ENCODE data around the gene SLC39A6. TPM values are rescaled to one million over a fixed set of nuclear protein-coding genes. Genes with fewer than 3 reads are reported as not detected.
"Not testable (repeated sequence)": the region's sequence is repeated elsewhere in the genome, so short reads cannot be mapped to it uniquely, and the experiment has no call there.

Gene SLC39A6
- total and polyA plus RNA-seq, 2 donors (not counting 1 experiment from before 2014, with no cell fraction given): 8.9 to 19.5 TPM

DNA sequence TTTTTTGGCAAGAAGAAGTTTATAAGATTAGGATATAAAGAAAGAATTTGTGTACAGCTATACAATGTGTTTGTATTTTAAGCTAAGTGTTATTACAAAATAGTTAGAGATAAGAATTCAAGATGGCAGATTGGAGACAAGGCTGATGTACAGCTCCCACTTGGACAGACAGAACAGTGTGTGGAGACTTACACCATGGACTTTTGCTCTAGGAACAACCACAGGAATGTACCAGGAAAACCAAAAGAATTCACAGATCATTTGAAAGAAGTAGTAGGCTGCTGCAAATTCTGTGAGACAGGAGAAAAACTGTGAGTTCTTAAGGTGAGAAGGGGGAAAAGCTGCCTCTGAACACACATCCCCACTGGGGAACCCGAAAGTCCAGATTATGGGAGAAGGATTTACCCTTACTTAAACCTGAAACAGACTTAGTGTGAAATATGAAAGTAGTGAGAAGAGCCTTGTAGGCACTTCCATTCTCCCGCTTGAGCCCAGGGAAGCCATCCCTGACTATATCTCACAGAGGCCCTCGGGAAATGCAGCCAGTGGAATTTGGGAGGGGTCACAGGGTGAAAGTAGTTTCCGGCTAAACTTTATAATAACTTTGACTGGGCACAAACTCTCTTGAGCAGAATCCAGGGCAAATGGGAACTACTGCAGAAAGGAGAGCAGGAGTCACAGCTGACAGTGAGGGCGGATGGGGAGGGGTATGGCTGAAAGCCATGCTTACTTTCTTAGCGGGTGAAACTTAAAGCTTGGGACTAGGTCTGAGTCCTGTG, 50.2 kb downstream of the SLC39A6 start:
- peaks cover 23% of the 10 kb centered on the region for H3K4me1 Mint-ChIP-seq
- Histone ChIP-seq H3K9ac (ENCODE audit: low read length) (no peak overlapping the region), H3K27me3 (replicated peaks in 1 of 4; ENCODE audit: control extremely low read depth in 1 of 4, control insufficient read depth in 3 of 4, insufficient read depth in 4 of 4, low read length in 3 of 4) (no peaks in the 10 kb centered on the region), H3K9me3 (ENCODE audit: control extremely low read depth in 1 of 3, control insufficient read depth in 2 of 3, insufficient read depth in 1 of 3, low read length in 2 of 3) (peaks cover 1 to 12% (median 7%) of the 10 kb centered on the region in 3 donors), H4K20me1 (ENCODE audit: control insufficient read depth, insufficient read depth, low read length, poor library complexity, severe bottlenecking) (no peaks in the 10 kb centered on the region), H2AFZ (ENCODE audit: insufficient read depth, low read depth, low read length, poor library complexity, severe bottlenecking) (no peak overlapping the region), H3K4me1 (ENCODE audit: control insufficient read depth in 2 of 2, insufficient read depth in 2 of 2, low read length in 2 of 2) (peaks cover 5 to 8% of the 10 kb centered on the region in 2 donors), H3K79me2 (ENCODE audit: control insufficient read depth, insufficient read depth, low read length) (no peaks in the 10 kb centered on the region), H3K4me3 (ENCODE audit: control extremely low read depth in 1 of 5, extremely low read depth in 1 of 5, insufficient read depth in 1 of 5, low read depth in 2 of 5, low read length in 4 of 5) (no peak overlapping the region), H3K36me3 (replicated peaks in 1 of 2; ENCODE audit: control extremely low read depth in 1 of 2, control insufficient read depth in 1 of 2, extremely low read depth in 1 of 2, insufficient read depth in 2 of 2, low read length in 1 of 2) (no peaks in the 10 kb centered on the region), H3K27ac (ENCODE audit: low read length in 2 of 2) (no peak overlapping the region), H3K4me2 (replicated peaks; ENCODE audit: low read depth, low read length, poor library complexity, severe bottlenecking) (no peak overlapping the region)
- no peak for TF ChIP-seq EZH2 (IDR thresholded peaks at IDR 0.05; ENCODE audit: borderline replicate concordance, insufficient read depth, low read depth, low read length, poor library complexity, severe bottlenecking)
- TF ChIP-seq, protein P1, sequence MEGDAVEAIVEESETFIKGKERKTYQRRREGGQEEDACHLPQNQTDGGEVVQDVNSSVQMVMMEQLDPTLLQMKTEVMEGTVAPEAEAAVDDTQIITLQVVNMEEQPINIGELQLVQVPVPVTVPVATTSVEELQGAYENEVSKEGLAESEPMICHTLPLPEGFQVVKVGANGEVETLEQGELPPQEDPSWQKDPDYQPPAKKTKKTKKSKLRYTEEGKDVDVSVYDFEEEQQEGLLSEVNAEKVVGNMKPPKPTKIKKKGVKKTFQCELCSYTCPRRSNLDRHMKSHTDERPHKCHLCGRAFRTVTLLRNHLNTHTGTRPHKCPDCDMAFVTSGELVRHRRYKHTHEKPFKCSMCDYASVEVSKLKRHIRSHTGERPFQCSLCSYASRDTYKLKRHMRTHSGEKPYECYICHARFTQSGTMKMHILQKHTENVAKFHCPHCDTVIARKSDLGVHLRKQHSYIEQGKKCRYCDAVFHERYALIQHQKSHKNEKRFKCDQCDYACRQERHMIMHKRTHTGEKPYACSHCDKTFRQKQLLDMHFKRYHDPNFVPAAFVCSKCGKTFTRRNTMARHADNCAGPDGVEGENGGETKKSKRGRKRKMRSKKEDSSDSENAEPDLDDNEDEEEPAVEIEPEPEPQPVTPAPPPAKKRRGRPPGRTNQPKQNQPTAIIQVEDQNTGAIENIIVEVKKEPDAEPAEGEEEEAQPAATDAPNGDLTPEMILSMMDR (IDR thresholded peaks at IDR 0.05): no peak
- 100% methylated on average over 3 of the region's 6 CpGs for WGBS (ENCODE audit: insufficient coverage)
- H3K27me3 Mint-ChIP-seq: peaks cover under 1% of the 10 kb centered on the region
- ChIA-PET POLR2A (no interaction called here), CTCF (no interaction called here)
- intact Hi-C loops (cut with micrococcal nuclease): no loop called here
- H3K27ac Mint-ChIP-seq: no peak overlapping the region
- no peaks in the 10 kb centered on the region for H3K9me3 Mint-ChIP-seq (ENCODE audit: insufficient read depth)
- no peak for ATAC-seq (ENCODE audit: low read depth)
- no peak overlapping the region for H3K4me3 Mint-ChIP-seq
- no peak for DNase-seq

DNA sequence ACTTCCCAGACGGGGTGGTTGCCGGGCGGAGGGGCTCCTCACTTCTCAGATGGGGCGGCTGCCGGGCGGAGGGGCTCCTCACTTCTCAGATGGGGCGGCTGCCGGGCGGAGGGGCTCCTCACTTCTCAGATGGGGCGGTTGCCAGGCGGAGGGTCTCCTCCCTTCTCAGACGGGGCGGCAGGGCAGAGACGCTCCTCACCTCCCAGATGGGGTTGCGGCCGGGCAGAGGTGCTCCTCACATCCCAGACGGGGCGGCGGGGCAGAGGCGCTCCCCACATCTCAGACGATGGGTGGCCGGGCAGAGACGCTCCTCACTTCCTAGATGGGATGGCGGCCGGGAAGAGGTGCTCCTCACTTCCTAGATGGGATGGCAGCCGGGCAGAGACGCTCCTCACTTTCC, 51.4 kb downstream of the SLC39A6 start:
- H3K27ac Mint-ChIP-seq; H3K27me3 Mint-ChIP-seq; intact Hi-C loops (cut with micrococcal nuclease); H2AFZ ChIP-seq (ENCODE audit: insufficient read depth, low read depth, low read length, poor library complexity, severe bottlenecking); H3K79me2 ChIP-seq (ENCODE audit: control insufficient read depth, insufficient read depth, low read length); H3K9me3 Mint-ChIP-seq (ENCODE audit: insufficient read depth); H3K4me3 ChIP-seq (ENCODE audit: control extremely low read depth in 1 of 5, extremely low read depth in 1 of 5, insufficient read depth in 1 of 5, low read depth in 2 of 5, low read length in 4 of 5); H3K4me1 ChIP-seq (ENCODE audit: control insufficient read depth in 2 of 2, insufficient read depth in 2 of 2, low read length in 2 of 2); H3K4me3 Mint-ChIP-seq; DNase-seq; CTCF ChIA-PET; H3K4me2 ChIP-seq (replicated peaks; ENCODE audit: low read depth, low read length, poor library complexity, severe bottlenecking); ATAC-seq (ENCODE audit: low read depth); H3K27ac ChIP-seq (ENCODE audit: low read length in 2 of 2); H3K9ac ChIP-seq (ENCODE audit: low read length); H3K27me3 ChIP-seq (replicated peaks in 1 of 4; ENCODE audit: control extremely low read depth in 1 of 4, control insufficient read depth in 3 of 4, insufficient read depth in 4 of 4, low read length in 3 of 4); H4K20me1 ChIP-seq (ENCODE audit: control insufficient read depth, insufficient read depth, low read length, poor library complexity, severe bottlenecking); POLR2A ChIA-PET; H3K36me3 ChIP-seq (replicated peaks in 1 of 2; ENCODE audit: control extremely low read depth in 1 of 2, control insufficient read depth in 1 of 2, extremely low read depth in 1 of 2, insufficient read depth in 2 of 2, low read length in 1 of 2): not testable (repeated sequence)
- WGBS (ENCODE audit: insufficient coverage): no CpG with 5 or more reads among the region's 27 CpGs
- H3K9me3 ChIP-seq (ENCODE audit: control extremely low read depth in 1 of 3, control insufficient read depth in 2 of 3, insufficient read depth in 1 of 3, low read length in 2 of 3): peaks cover 1 to 12% (median 7%) of the 10 kb centered on the region in 3 donors
- peaks cover 16% of the 10 kb centered on the region for H3K4me1 Mint-ChIP-seq

Measured in B cell (primary cell).